ENCODE measurements around the gene EXPH5. TPM values are rescaled to one million over a fixed set of nuclear protein-coding genes. Genes with fewer than 3 reads are reported as not detected.

Gene EXPH5
- total RNA-seq, 2 donors from 2014 or later, result 32.2 to 41.8 TPM

GRCh38 chr11:108562746-108563581 lies 30.6 kb downstream of the EXPH5 start:
- Histone ChIP-seq H3K36me3 (no peaks in the 10 kb centered on the region), H3K4me1 (no peaks in the 10 kb centered on the region), H3K27ac (no peak overlapping the region), H3K9me3 (no peaks in the 10 kb centered on the region), H3K4me3 (no peak overlapping the region), H3K27me3 (no peaks in the 10 kb centered on the region), H3K9ac (ENCODE audit: low read depth in 2 of 2, low read length in 2 of 2) (no peak overlapping the region)
- no peak for DNase-seq
- intact Hi-C loops (cut with DNase I), result no loop called here
- no peak for TF ChIP-seq CTCF (IDR thresholded peaks at IDR 0.05)

GRCh38 chr11:108561535-108561991 lies 32.0 kb downstream of the EXPH5 start:
- TF ChIP-seq CTCF (IDR thresholded peaks at IDR 0.05), result no peak
- H3K27ac ChIP-seq, result no peak overlapping the region
- intact Hi-C loops (cut with DNase I), result no loop called here

GRCh38 chr11:108559904-108560303 lies 33.7 kb downstream of the EXPH5 start:
- Histone ChIP-seq H3K9me3 (no peaks in the 10 kb centered on the region), H3K4me3 (no peak overlapping the region), H3K36me3 (no peaks in the 10 kb centered on the region), H3K9ac (ENCODE audit: low read depth in 2 of 2, low read length in 2 of 2) (no peak overlapping the region), H3K27ac (no peak overlapping the region), H3K27me3 (no peaks in the 10 kb centered on the region), H3K4me1 (no peaks in the 10 kb centered on the region)
- DNase-seq, result no peak
- no peak for TF ChIP-seq CTCF (IDR thresholded peaks at IDR 0.05)
- intact Hi-C loops (cut with DNase I), result no loop called here

More at GRCh38 chr11:108561535-108561991, 32.0 kb downstream of the EXPH5 start:
- Histone ChIP-seq H3K9ac (ENCODE audit: low read depth in 2 of 2, low read length in 2 of 2) (no peak overlapping the region), H3K36me3 (no peaks in the 10 kb centered on the region), H3K27me3 (no peaks in the 10 kb centered on the region), H3K9me3 (no peaks in the 10 kb centered on the region), H3K4me1 (no peaks in the 10 kb centered on the region), H3K4me3 (no peak overlapping the region)
- no peak for DNase-seq

GRCh38 chr11:108559340-108559739 lies 34.2 kb downstream of the EXPH5 start:
- no peak for DNase-seq
- Histone ChIP-seq H3K9me3 (no peaks in the 10 kb centered on the region), H3K27me3 (no peaks in the 10 kb centered on the region), H3K36me3 (no peaks in the 10 kb centered on the region), H3K4me3 (no peak overlapping the region), H3K27ac (no peak overlapping the region), H3K4me1 (no peaks in the 10 kb centered on the region), H3K9ac (ENCODE audit: low read depth in 2 of 2, low read length in 2 of 2) (no peak overlapping the region)
- intact Hi-C loops (cut with DNase I), result no loop called here
- TF ChIP-seq CTCF (IDR thresholded peaks at IDR 0.05), result no peak

GRCh38 chr11:108558222-108558621 lies 35.3 kb downstream of the EXPH5 start:
- H3K9ac ChIP-seq (ENCODE audit: low read depth in 2 of 2, low read length in 2 of 2), result no peak overlapping the region
- H3K36me3 ChIP-seq, result no peaks in the 10 kb centered on the region
- no peak for TF ChIP-seq CTCF (IDR thresholded peaks at IDR 0.05)
- H3K27ac ChIP-seq, result no peak overlapping the region
- H3K27me3 ChIP-seq, result no peaks in the 10 kb centered on the region
- H3K4me1 ChIP-seq, result no peaks in the 10 kb centered on the region
- H3K9me3 ChIP-seq, result no peaks in the 10 kb centered on the region
- no peak for DNase-seq
- intact Hi-C loops (cut with DNase I), result no loop called here
- no peak overlapping the region for H3K4me3 ChIP-seq

Data from colonic mucosa (tissue), 4 donors.